Caco-2 (cell line): Measurements from ENCODE around the gene PPP1R27. TPM values are rescaled to one million over a fixed set of nuclear protein-coding genes. Genes with fewer than 3 reads are reported as not detected.

ENCODE experiments used
- BruUV-seq: library from RNA; stranded (reverse); fragments of 400-500 nt; replicated peaks from 2 replicates; lab custom pipeline; 2021; lab: Mats Ljungman, UMichigan
- CTCF ChIA-PET: fragments of 300-600 bp; sonication (Branson Sonifier 250); formaldehyde crosslinking; loops from one replicate; lab custom pipeline; 2022; ENCODE audit warnings: antibody characterized with exemption; lab: Charles Lee
- POLR2A ChIA-PET: fragments of 300-600 bp; sonication (Branson Sonifier 250); formaldehyde crosslinking; loops from one replicate; lab custom pipeline; 2022; ENCODE audit warnings: antibody characterized with exemption; lab: Charles Lee
- DNase-seq, 2 experiments: peaks; one replicate each; pipeline versions ENCODE4 v3.0.0 to v3.0.0-alpha.2; 2020 to 2022
- H3K27me3 ChIP-seq: replicated peaks from 2 replicates; pipeline ENCODE4 v1.6.0; 2011; ENCODE audit warnings: low read length; ENCODE audit not compliant: control insufficient read depth, insufficient read depth
- H3K36me3 ChIP-seq: 2 replicates; pipeline ENCODE4 v1.5.1; 2011; ENCODE audit warnings: low read length; ENCODE audit not compliant: control insufficient read depth, insufficient read depth
- H3K4me1 ChIP-seq: fragments of 250-450 bp; sonication (Bioruptor Pico); 2 replicates; pipeline ENCODE4 v1.5.1; 2020; ENCODE audit warnings: mild to moderate bottlenecking
- H3K4me3 ChIP-seq: 2 replicates; pipeline ENCODE4 v1.5.1; 2011; ENCODE audit warnings: low read depth, mild to moderate bottlenecking, control low read depth, low read length
- H3K9me3 ChIP-seq: fragments of 250-450 bp; sonication (Bioruptor Pico); 2 replicates; pipeline ENCODE4 v1.5.1; 2020; ENCODE audit warnings: mild to moderate bottlenecking, moderate library complexity
- H3K27ac Mint-ChIP-seq: one replicate; pipeline ENCODE4 v1.8.0; 2022; ENCODE audit warnings: mixed read lengths; ENCODE audit not compliant: unreplicated experiment
- H3K27me3 Mint-ChIP-seq: one replicate; pipeline ENCODE4 v1.8.0; 2022; ENCODE audit warnings: mixed read lengths; ENCODE audit not compliant: insufficient read depth, unreplicated experiment
- H3K36me3 Mint-ChIP-seq: one replicate; pipeline ENCODE4 v1.8.0; 2022; ENCODE audit warnings: mild to moderate bottlenecking, mixed read lengths; ENCODE audit not compliant: insufficient read depth, unreplicated experiment
- H3K4me1 Mint-ChIP-seq: one replicate; pipeline ENCODE4 v1.8.0; 2022; ENCODE audit warnings: low read depth, mixed read lengths; ENCODE audit not compliant: unreplicated experiment
- H3K4me3 Mint-ChIP-seq: one replicate; pipeline ENCODE4 v1.8.0; 2022; ENCODE audit warnings: mild to moderate bottlenecking, moderate library complexity, mixed read lengths; ENCODE audit not compliant: unreplicated experiment
- H3K9me3 Mint-ChIP-seq: one replicate; pipeline ENCODE4 v1.8.0; 2022; ENCODE audit warnings: mixed read lengths; ENCODE audit not compliant: unreplicated experiment
- intact Hi-C: fragments of 100-400 bp; cut with micrococcal nuclease; formaldehyde crosslinking; loops from one replicate; pipeline ENCODE4 v1.10.0; 2022; ENCODE audit not compliant: unreplicated experiment
- total RNA-seq: library from RNA; stranded (reverse); gene quantifications from 2 replicates; pipeline ENCODE4 v1.2.3, GENCODE V29; 2022
- TF ChIP-seq, protein P1 (sequence below), 2 experiments: fragments of 200-600 bp in 1 of 2; IDR thresholded peaks; 1 replicate in 1 of 2; 2 replicates in 1 of 2; pipeline versions ENCODE4 v1.5.1 to v1.8.0; 2011 to 2022; ENCODE audit warnings: antibody characterized with exemption in 1 of 2, control low read depth in 1 of 2, inconsistent platforms in 1 of 2, low read depth in 1 of 2, low read length in 1 of 2, mild to moderate bottlenecking in 1 of 2, moderate library complexity in 1 of 2; ENCODE audit not compliant: insufficient read depth in 1 of 2, severe bottlenecking in 1 of 2, unreplicated experiment in 1 of 2

PPP1R27 gene
- total RNA-seq, 1 experiment from 2014 or later, result 0.93 TPM

- H3K4me3 ChIP-seq, result no peak overlapping the region
- CTCF ChIA-PET, result no interaction called here
- Mint-ChIP-seq H3K27me3 (peaks cover 18% of the 10 kb centered on the region), H3K4me1 (peaks cover 6% of the 10 kb centered on the region), H3K27ac (no peak overlapping the region), H3K4me3 (peak overlapping the region; percentile 25), H3K9me3 (peaks cover 9% of the 10 kb centered on the region), H3K36me3 (no peaks in the 10 kb centered on the region)
- H3K4me1 ChIP-seq, result peaks cover 14% of the 10 kb centered on the region
- POLR2A ChIA-PET, result no interaction called here
- DNase-seq, result no peak
- no peaks in the 10 kb centered on the region for H3K27me3 ChIP-seq
- no peaks in the 10 kb centered on the region for H3K36me3 ChIP-seq
- TF ChIP-seq, protein P1, sequence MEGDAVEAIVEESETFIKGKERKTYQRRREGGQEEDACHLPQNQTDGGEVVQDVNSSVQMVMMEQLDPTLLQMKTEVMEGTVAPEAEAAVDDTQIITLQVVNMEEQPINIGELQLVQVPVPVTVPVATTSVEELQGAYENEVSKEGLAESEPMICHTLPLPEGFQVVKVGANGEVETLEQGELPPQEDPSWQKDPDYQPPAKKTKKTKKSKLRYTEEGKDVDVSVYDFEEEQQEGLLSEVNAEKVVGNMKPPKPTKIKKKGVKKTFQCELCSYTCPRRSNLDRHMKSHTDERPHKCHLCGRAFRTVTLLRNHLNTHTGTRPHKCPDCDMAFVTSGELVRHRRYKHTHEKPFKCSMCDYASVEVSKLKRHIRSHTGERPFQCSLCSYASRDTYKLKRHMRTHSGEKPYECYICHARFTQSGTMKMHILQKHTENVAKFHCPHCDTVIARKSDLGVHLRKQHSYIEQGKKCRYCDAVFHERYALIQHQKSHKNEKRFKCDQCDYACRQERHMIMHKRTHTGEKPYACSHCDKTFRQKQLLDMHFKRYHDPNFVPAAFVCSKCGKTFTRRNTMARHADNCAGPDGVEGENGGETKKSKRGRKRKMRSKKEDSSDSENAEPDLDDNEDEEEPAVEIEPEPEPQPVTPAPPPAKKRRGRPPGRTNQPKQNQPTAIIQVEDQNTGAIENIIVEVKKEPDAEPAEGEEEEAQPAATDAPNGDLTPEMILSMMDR (IDR thresholded peaks at IDR 0.05; ENCODE audit: insufficient read depth in 1 of 2, low read depth in 1 of 2, low read length in 1 of 2, severe bottlenecking in 1 of 2, unreplicated experiment in 1 of 2), result no peak
- intact Hi-C loops, result no loop called here
- no peaks in the 10 kb centered on the region for H3K9me3 ChIP-seq
- no TSS peak for BruUV-seq
Observed at GRCh38 chr17:81802856-81803643, 31.8 kb downstream of the PPP1R27 start.

GRCh38 chr17:81802048-81802758 is 32.6 kb downstream of the PPP1R27 start:
- Histone ChIP-seq H3K4me3 (no peak overlapping the region), H3K36me3 (no peaks in the 10 kb centered on the region), H3K4me1 (peaks cover 14% of the 10 kb centered on the region), H3K27me3 (no peaks in the 10 kb centered on the region), H3K9me3 (no peaks in the 10 kb centered on the region)
- Mint-ChIP-seq H3K27me3 (peaks cover 18% of the 10 kb centered on the region), H3K36me3 (no peaks in the 10 kb centered on the region), H3K9me3 (peaks cover 9% of the 10 kb centered on the region), H3K4me1 (peaks cover 6% of the 10 kb centered on the region), H3K4me3 (peak overlapping the region; percentile 25), H3K27ac (no peak overlapping the region)
- ChIA-PET POLR2A (no interaction called here), CTCF (interaction anchor here (0.6 kb wide), 1 partner anchor 914 kb away, joined by 6 read pairs; the partner anchor contains the start of gene FN3KRP)
- intact Hi-C loops, result no loop called here
- no TSS peak for BruUV-seq
- DNase-seq, result no peak
- TF ChIP-seq, protein P1 (IDR thresholded peaks at IDR 0.05; ENCODE audit: insufficient read depth in 1 of 2, low read depth in 1 of 2, low read length in 1 of 2, severe bottlenecking in 1 of 2, unreplicated experiment in 1 of 2), result no peak

DNA sequence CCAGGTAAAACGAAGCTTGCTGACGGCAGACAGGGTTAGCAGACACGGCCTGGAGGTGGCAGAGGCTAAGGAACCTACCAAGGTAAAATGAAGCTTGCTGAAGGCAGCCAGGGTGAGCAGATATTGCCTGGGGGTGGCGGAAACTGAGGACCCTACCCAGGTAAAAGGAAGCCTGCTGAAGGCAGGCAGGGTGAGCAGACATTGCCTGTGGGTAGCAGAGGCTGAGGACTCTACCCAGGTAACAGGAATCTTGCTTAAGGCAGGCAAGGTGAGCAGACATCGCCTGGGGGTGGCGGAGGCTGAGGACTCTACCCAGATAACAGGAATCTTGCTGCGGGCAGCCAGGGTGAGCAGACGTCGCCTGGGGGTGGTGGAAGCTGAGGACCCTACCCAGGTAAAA is 33.5 kb downstream of the PPP1R27 start:
- H3K27me3 Mint-ChIP-seq, result peaks cover 18% of the 10 kb centered on the region
- Histone ChIP-seq H3K4me3 (no peak overlapping the region), H3K9me3 (no peaks in the 10 kb centered on the region), H3K27me3 (no peaks in the 10 kb centered on the region), H3K4me1 (peaks cover 8% of the 10 kb centered on the region), H3K36me3 (no peaks in the 10 kb centered on the region)
- no peak for DNase-seq
- no peak overlapping the region for H3K4me3 Mint-ChIP-seq
- no peak overlapping the region for H3K27ac Mint-ChIP-seq
- intact Hi-C loops, result no loop called here
- ChIA-PET CTCF (no interaction called here), POLR2A (no interaction called here)
- peaks cover 9% of the 10 kb centered on the region for H3K9me3 Mint-ChIP-seq
- no peaks in the 10 kb centered on the region for H3K36me3 Mint-ChIP-seq
- TF ChIP-seq, protein P1 (IDR thresholded peaks at IDR 0.05; ENCODE audit: insufficient read depth in 1 of 2, low read depth in 1 of 2, low read length in 1 of 2, severe bottlenecking in 1 of 2, unreplicated experiment in 1 of 2), result no peak
- BruUV-seq, result no TSS peak
- H3K4me1 Mint-ChIP-seq, result peaks cover 6% of the 10 kb centered on the region
